Measurements from ENCODE around the gene CTNNA1.

Gene CTNNA1

GRCh38 chr5:138849882-138850281 lies 96.7 kb downstream of the CTNNA1 start:
- no peak for DNase-seq (ENCODE audit: low read depth)

- no peak for DNase-seq (ENCODE audit: low read depth)
Observed at GRCh38 chr5:138850865-138851435, 97.7 kb downstream of the CTNNA1 start.

- no peak for DNase-seq (ENCODE audit: low read depth)
Observed at GRCh38 chr5:138853132-138853531, 99.9 kb downstream of the CTNNA1 start.

GRCh38 chr5:138867011-138867410 lies 113.8 kb downstream of the CTNNA1 start:
- no peak for DNase-seq (ENCODE audit: low read depth)

GRCh38 chr5:138869038-138869437 lies 115.8 kb downstream of the CTNNA1 start:
- no peak for DNase-seq (ENCODE audit: low read depth)

- DNase-seq (ENCODE audit: low read depth): no peak
Observed at GRCh38 chr5:138869763-138870500, 116.7 kb downstream of the CTNNA1 start.

- no peak for DNase-seq (ENCODE audit: low read depth)
Observed at GRCh38 chr5:138870611-138871010, 117.4 kb downstream of the CTNNA1 start.

GRCh38 chr5:138872841-138873465 lies 119.7 kb downstream of the CTNNA1 start:
- DNase-seq (ENCODE audit: low read depth): no peak

- DNase-seq (ENCODE audit: low read depth): no peak
Observed at GRCh38 chr5:138873466-138874221, 120.4 kb downstream of the CTNNA1 start.

GRCh38 chr5:138874241-138874640 lies 121.0 kb downstream of the CTNNA1 start:
- no peak for DNase-seq (ENCODE audit: low read depth)

GRCh38 chr5:138874771-138875551 lies 121.7 kb downstream of the CTNNA1 start, which contains the start of gene LRRTM2:
Gene LRRTM2 (minus strand): TSS chr5:138875335. CDS start chr5:138874911, 424 bp downstream.
- no peak for DNase-seq (ENCODE audit: low read depth)

- DNase-seq (ENCODE audit: low read depth): no peak
Observed at GRCh38 chr5:138875552-138875875, 122.3 kb downstream of the CTNNA1 start.

- DNase-seq (ENCODE audit: low read depth): no peak
Observed at GRCh38 chr5:138875946-138876345, 122.7 kb downstream of the CTNNA1 start.

GRCh38 chr5:138876811-138877210 lies 123.6 kb downstream of the CTNNA1 start:
- DNase-seq (ENCODE audit: low read depth): no peak

GRCh38 chr5:138878437-138879235 lies 125.4 kb downstream of the CTNNA1 start:
- no peak for DNase-seq (ENCODE audit: low read depth)

- DNase-seq (ENCODE audit: low read depth): no peak
Observed at GRCh38 chr5:138883211-138883610, 130.0 kb downstream of the CTNNA1 start.

- no peak for DNase-seq (ENCODE audit: low read depth)
Observed at GRCh38 chr5:138884094-138884493, 130.9 kb downstream of the CTNNA1 start.

GRCh38 chr5:138884554-138884953 lies 131.3 kb downstream of the CTNNA1 start:
- DNase-seq (ENCODE audit: low read depth): no peak

- no peak for DNase-seq (ENCODE audit: low read depth)
Observed at GRCh38 chr5:138889994-138890393, 136.8 kb downstream of the CTNNA1 start.

GRCh38 chr5:138890644-138891043 lies 137.4 kb downstream of the CTNNA1 start:
- no peak for DNase-seq (ENCODE audit: low read depth)

GRCh38 chr5:138895918-138896317 lies 142.7 kb downstream of the CTNNA1 start:
- no peak for DNase-seq (ENCODE audit: low read depth)
